Omental fat pad (tissue), 4 donors: Measurements from ENCODE around the gene NAV2. TPM values are rescaled to one million over a fixed set of nuclear protein-coding genes. Genes with fewer than 3 reads are reported as not detected.

Experiments used
- ATAC-seq: fragments of 150-250 bp; one replicate; pipeline ENCODE4 v1.9.1; 2016; ENCODE audit warnings: mild to moderate bottlenecking, moderate library complexity; ENCODE audit not compliant: low FRiP score
- DNase-seq: peaks from one replicate; pipeline ENCODE4 v3.0.0-alpha.2; 2019; ENCODE audit warnings: low spot score
- CTCF ChIP-seq, 3 donors: fragments of 450-650 bp; IDR thresholded peaks; one replicate each; pipeline ENCODE4 v1.5.1; 2016 to 2017; ENCODE audit warnings: antibody characterized with exemption in 3 of 3, mild to moderate bottlenecking in 3 of 3, moderate library complexity in 2 of 3
- total RNA-seq, 4 donors: library from RNA; depleted of rRNA; stranded (reverse); fragments of >200 nt; gene quantifications; one replicate each; pipeline ENCODE4 v1.1.0, GENCODE V29; 2016

NAV2 gene
- total RNA-seq, 4 donors from 2014 or later, result 6.3 to 41.6 (median 13.0) TPM

- no peak for DNase-seq
- no peak for ATAC-seq
- no peak for TF ChIP-seq CTCF (IDR thresholded peaks at IDR 0.05)
Observed at GRCh38 chr11:19915808-19916207, 203.2 kb downstream of the NAV2 start.

- ATAC-seq (no peak), DNase-seq (no peak)
- TF ChIP-seq CTCF (IDR thresholded peaks at IDR 0.05), result no peak
Observed at GRCh38 chr11:19917069-19917468, 204.4 kb downstream of the NAV2 start.

GRCh38 chr11:19918302-19919049, 205.8 kb downstream of the NAV2 start:
- no peak for TF ChIP-seq CTCF (IDR thresholded peaks at IDR 0.05)
- no peak for DNase-seq
- no peak for ATAC-seq

GRCh38 chr11:19919050-19919561, 206.5 kb downstream of the NAV2 start:
- ATAC-seq, result peak; percentile 64
- DNase-seq, result no peak
- TF ChIP-seq CTCF (IDR thresholded peaks at IDR 0.05), result no peak

- DNase-seq (no peak), ATAC-seq (no peak)
- no peak for TF ChIP-seq CTCF (IDR thresholded peaks at IDR 0.05)
Observed at GRCh38 chr11:19920982-19921381, 208.3 kb downstream of the NAV2 start.

GRCh38 chr11:19921976-19922688, 209.5 kb downstream of the NAV2 start:
- no peak for TF ChIP-seq CTCF (IDR thresholded peaks at IDR 0.05)
- no peak for ATAC-seq
- no peak for DNase-seq
